PC-9 (cell line): ENCODE measurements around the gene HJV. TPM values are rescaled to one million over a fixed set of nuclear protein-coding genes. Genes with fewer than 3 reads are reported as not detected.
"Not testable (repeated sequence)": the region's sequence is repeated elsewhere in the genome, so short reads cannot be mapped to it uniquely, and the experiment has no call there.

Source experiments
- Bru-seq: library from RNA; stranded (reverse); fragments of 400-500 nt; gene quantifications from one replicate; lab custom pipeline; 2021; lab: Mats Ljungman, UMichigan
- BruChase-seq, 2 experiments: library from RNA; stranded (reverse); fragments of 400-500 nt; gene quantifications; one replicate each; lab custom pipeline; 2021; lab: Mats Ljungman, UMichigan
- BruUV-seq: library from RNA; stranded (reverse); fragments of 400-500 nt; replicated peaks from 2 replicates; lab custom pipeline; 2021; lab: Mats Ljungman, UMichigan
- CTCF ChIA-PET: fragments of 300-600 bp; sonication (Branson Sonifier 250); formaldehyde crosslinking; loops from one replicate; lab custom pipeline; 2022; ENCODE audit warnings: antibody characterized with exemption; lab: Charles Lee
- POLR2A ChIA-PET: fragments of 300-600 bp; sonication (Branson Sonifier 250); formaldehyde crosslinking; loops from one replicate; lab custom pipeline; 2022; ENCODE audit warnings: antibody characterized with exemption; ENCODE audit not compliant: unreplicated experiment; lab: Charles Lee
- DNase-seq, 2 experiments: peaks; one replicate each; pipeline versions ENCODE4 v3.0.0 to v3.0.0-alpha.2; 2015 to 2022; ENCODE audit warnings: mixed read lengths in 1 of 2
- H2AFZ ChIP-seq: fragments of 200-600 bp; sonication (generic); 2 replicates; pipeline ENCODE4 v1.8.1; 2017; ENCODE audit warnings: antibody characterized with exemption
- H3F3A ChIP-seq: fragments of 200-600 bp; sonication (generic); 2 replicates; pipeline ENCODE4 v1.8.1; 2017; ENCODE audit warnings: antibody characterized with exemption, mild to moderate bottlenecking, low read depth; ENCODE audit not compliant: insufficient read depth
- H3K27ac ChIP-seq: fragments of 200-600 bp; sonication (generic); 2 replicates; pipeline ENCODE4 v1.6.1; 2016; ENCODE audit warnings: mixed run types
- H3K27me3 ChIP-seq: fragments of 200-600 bp; sonication (generic); 2 replicates; pipeline ENCODE4 v1.6.1; 2016; ENCODE audit warnings: low read depth, mixed run types; ENCODE audit not compliant: insufficient read depth
- H3K36me3 ChIP-seq: fragments of 200-600 bp; sonication (generic); 2 replicates; pipeline ENCODE4 v1.6.1; 2016; ENCODE audit warnings: low read depth, mixed run types
- H3K4me1 ChIP-seq: fragments of 200-600 bp; sonication (generic); replicated peaks from 2 replicates; pipeline ENCODE4 v1.6.1; 2016; ENCODE audit warnings: mixed run types; ENCODE audit not compliant: insufficient read depth
- H3K4me2 ChIP-seq: fragments of 200-600 bp; sonication (generic); 2 replicates; pipeline ENCODE4 v1.6.1; 2017; ENCODE audit warnings: mixed run types
- H3K4me3 ChIP-seq: fragments of 200-600 bp; sonication (generic); 2 replicates; pipeline ENCODE4 v1.6.1; 2016; ENCODE audit warnings: mixed run types
- H3K79me2 ChIP-seq: fragments of 200-600 bp; sonication (generic); 2 replicates; pipeline ENCODE4 v1.6.1; 2017; ENCODE audit warnings: low read depth, mixed run types
- H3K9me2 ChIP-seq: fragments of 200-600 bp; sonication (generic); 2 replicates; pipeline ENCODE4 v1.8.1; 2017; ENCODE audit warnings: mild to moderate bottlenecking; ENCODE audit not compliant: insufficient read depth
- H3K9me3 ChIP-seq: fragments of 200-600 bp; sonication (generic); 2 replicates; pipeline ENCODE4 v1.8.1; 2016; ENCODE audit warnings: low read depth; ENCODE audit not compliant: insufficient read depth
- H4K20me1 ChIP-seq: fragments of 200-600 bp; sonication (generic); 2 replicates; pipeline ENCODE4 v1.8.1; 2017; ENCODE audit not compliant: insufficient read depth
- CTCF ChIP-seq: fragments of 200-600 bp; sonication (generic); conservative IDR thresholded peaks from 2 replicates; pipeline ENCODE4 v1.6.1; 2017; ENCODE audit warnings: mixed run types, antibody characterized with exemption, mild to moderate bottlenecking, moderate library complexity
- EZH2 ChIP-seq: fragments of 200-600 bp; sonication (generic); IDR thresholded peaks from 2 replicates; pipeline ENCODE4 v1.8.0; 2017; ENCODE audit warnings: antibody characterized with exemption, low read depth
- intact Hi-C: fragments of 100-400 bp; cut with micrococcal nuclease; formaldehyde crosslinking; loops from one replicate; pipeline ENCODE4 v1.10.0; 2022; ENCODE audit not compliant: unreplicated experiment
- long read RNA-seq: library from polyadenylated mRNA; stranded (forward); transcript quantifications from one replicate; pipeline ENCODE4 v2.0.0, GENCODE V29; 2022
- total RNA-seq: library from RNA; stranded (reverse); gene quantifications from 2 replicates; pipeline ENCODE4 v1.2.3, GENCODE V29; 2021

The HJV gene
- total RNA-seq: not detected in 2 replicates
- Bru-seq, nascent RNA: percentile 4 among the genes with signal in this experiment
- BruChase-seq, experiment 1, labeled RNA remaining after a 2-hour chase: percentile 8 among the genes with signal in this experiment
- percentile 12 among the genes with signal in this experiment for BruChase-seq, experiment 2, labeled RNA remaining after a 6-hour chase
- long read RNA-seq, partial matches to known transcripts: 0 of 1 reads
- long read RNA-seq, other reads (novel, unspliced or antisense): 1 of 1 reads

GRCh38 chr1:146021622-146022402 is at the start of gene HJV:
Gene HJV (minus strand): TSS chr1:146021735. CDS start chr1:146020231, 1,504 bp downstream.
- no TSS peak for BruUV-seq
- POLR2A ChIA-PET: no interaction called here
- intact Hi-C loops: no loop called here

DNA sequence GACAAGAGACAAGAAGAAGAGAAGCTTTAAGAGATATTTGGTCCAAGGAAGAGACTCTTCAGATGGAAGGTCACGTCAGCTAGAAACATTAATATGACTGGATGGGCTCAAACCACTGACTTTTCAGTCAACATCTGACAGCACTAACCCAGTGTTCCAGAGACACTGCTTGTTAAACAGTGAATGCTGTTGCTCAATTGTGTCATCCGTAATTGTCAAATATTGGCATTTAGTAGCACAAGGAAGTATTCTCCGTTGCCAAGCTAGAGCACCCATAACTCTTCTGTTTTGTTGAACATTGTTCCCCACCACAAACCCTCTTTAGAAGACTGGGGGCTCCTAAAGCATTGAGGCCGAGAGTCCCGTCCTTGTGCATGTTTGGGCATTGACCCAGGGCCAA is 37.6 kb upstream of the HJV start:
- H3K4me3 ChIP-seq, BruUV-seq, H3K36me3 ChIP-seq, H3F3A ChIP-seq, H2AFZ ChIP-seq, H3K4me1 ChIP-seq, DNase-seq, H3K4me2 ChIP-seq, CTCF ChIA-PET, H3K27ac ChIP-seq, H3K27me3 ChIP-seq, H3K79me2 ChIP-seq, intact Hi-C loops, H3K9me3 ChIP-seq, H3K9me2 ChIP-seq, H4K20me1 ChIP-seq, POLR2A ChIA-PET: not testable (repeated sequence)

More at GRCh38 chr1:146021622-146022402, at the start of gene HJV:
- no peak within 1 kb of the TSS for H3K4me3 ChIP-seq
- no peaks in the 10 kb centered on the region for H3K9me2 ChIP-seq
- H2AFZ ChIP-seq: no peak within 1 kb of the TSS
- H3F3A ChIP-seq: peaks cover 3% of the 10 kb centered on the region; the same call in 1 of the 2 replicates
- H3K27me3 ChIP-seq: peaks cover 8% of the 10 kb centered on the region; the same call in 1 of the 2 replicates
- DNase-seq: no peak
- TF ChIP-seq CTCF (no peak), EZH2 (no peak)
- CTCF ChIA-PET: interaction anchor here (0.7 kb wide), 1 partner anchor 301 kb away, joined by 6 read pairs; no protein-coding TSS in a partner anchor
- no peaks in the 10 kb centered on the region for H3K79me2 ChIP-seq
- H4K20me1 ChIP-seq: no peaks in the 10 kb centered on the region
- no peaks in the 10 kb centered on the region for H3K4me1 ChIP-seq
- no peak within 1 kb of the TSS for H3K27ac ChIP-seq
- H3K36me3 ChIP-seq: no peaks in the 10 kb centered on the region
- H3K9me3 ChIP-seq: no peaks in the 10 kb centered on the region
- H3K4me2 ChIP-seq: no peak within 1 kb of the TSS

GRCh38 chr1:146051852-146052676 is 30.5 kb upstream of the HJV start:
- H2AFZ ChIP-seq: peak overlapping the region; percentile 63; the same call in 1 of the 2 replicates
- H4K20me1 ChIP-seq, intact Hi-C loops, H3K9me2 ChIP-seq, CTCF ChIA-PET, H3K79me2 ChIP-seq, H3K4me1 ChIP-seq, H3K27me3 ChIP-seq, H3K9me3 ChIP-seq, H3K36me3 ChIP-seq: not testable (repeated sequence)
- H3F3A ChIP-seq: peaks cover 14% of the 10 kb centered on the region
- peak; percentile 86 to 97 for DNase-seq
- TSS peak; percentile 98 for BruUV-seq
- POLR2A ChIA-PET: interaction anchor here (0.6 to 0.7 kb wide), 4 partner anchors 14 to 286 kb away, joined by 3 to 6 read pairs (median 4); no protein-coding TSS in a partner anchor
- peak overlapping the region; percentile 58 for H3K4me3 ChIP-seq
- H3K4me2 ChIP-seq: peak overlapping the region; percentile 90
- peak overlapping the region; percentile 91 for H3K27ac ChIP-seq
